NCI-H2196 treated with DMSO at 0.1 percent for 48 hours (cell line): Measurements from ENCODE around the gene ANKRD13D.

Experiments used
- DNase-seq: peaks from one replicate; lab custom pipeline; 2025; ENCODE audit not compliant: unreplicated experiment; lab: John Stamatoyannopoulos, UW

Gene ANKRD13D

GRCh38 chr11:67261946-67262681 lies 27.0 kb upstream of the ANKRD13D start:
- no peak for DNase-seq

GRCh38 chr11:67262731-67263675 lies 26.1 kb upstream of the ANKRD13D start:
- DNase-seq, result peak; percentile 53

GRCh38 chr11:67264260-67264659 lies 24.8 kb upstream of the ANKRD13D start:
- no peak for DNase-seq

GRCh38 chr11:67264877-67265632 lies 24.0 kb upstream of the ANKRD13D start:
- DNase-seq, result no peak

DNA sequence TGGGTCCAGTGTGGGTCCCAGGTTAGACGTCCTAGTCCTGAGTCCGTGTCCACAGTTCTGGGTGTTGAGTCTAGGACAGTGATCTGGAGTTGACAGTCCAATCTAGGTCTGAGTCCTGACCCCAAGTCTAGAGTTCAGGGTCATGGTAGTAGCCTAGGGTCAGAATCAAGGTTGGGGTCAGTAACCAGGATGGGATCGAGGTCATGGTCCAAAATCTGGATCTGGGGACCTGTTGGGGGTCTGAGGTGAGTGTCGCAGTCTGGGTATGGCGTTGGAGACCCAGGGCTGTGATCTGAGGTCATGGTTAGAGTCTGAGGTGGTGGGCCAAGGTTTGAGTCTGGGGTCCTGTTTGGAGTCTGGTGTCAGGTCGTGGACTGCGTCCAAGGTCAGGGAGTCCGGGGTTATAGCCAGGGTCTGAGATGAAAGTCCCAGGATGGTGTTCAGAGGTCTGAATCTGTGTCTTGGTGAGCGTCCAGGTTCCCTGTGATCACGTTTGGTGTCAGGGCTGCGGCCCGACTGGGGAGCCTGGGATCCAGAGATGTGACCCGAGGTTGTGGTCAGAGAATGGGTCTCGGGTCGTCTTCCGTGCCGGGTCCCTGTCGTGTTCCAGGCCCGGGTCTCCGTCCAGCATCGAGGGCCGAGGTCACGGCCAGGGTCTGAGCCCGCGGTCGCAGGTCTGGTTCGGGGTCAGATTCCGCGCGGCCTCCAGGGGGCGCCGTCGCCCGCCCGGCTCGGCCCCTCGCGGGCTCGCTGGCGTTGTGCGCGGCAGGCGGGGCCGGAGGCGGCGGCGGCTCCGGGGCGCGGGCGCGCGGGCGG lies 23.3 kb upstream of the ANKRD13D start:
- DNase-seq, result peak; percentile 40

- peak; percentile 40 for DNase-seq
Observed at GRCh38 chr11:67266449-67267187, 22.5 kb upstream of the ANKRD13D start, which contains the start of gene GRK2. Gene GRK2, plus strand, starts transcription at chr11:67266473. Its CDS starts 227 bp downstream, at chr11:67266700.

DNA sequence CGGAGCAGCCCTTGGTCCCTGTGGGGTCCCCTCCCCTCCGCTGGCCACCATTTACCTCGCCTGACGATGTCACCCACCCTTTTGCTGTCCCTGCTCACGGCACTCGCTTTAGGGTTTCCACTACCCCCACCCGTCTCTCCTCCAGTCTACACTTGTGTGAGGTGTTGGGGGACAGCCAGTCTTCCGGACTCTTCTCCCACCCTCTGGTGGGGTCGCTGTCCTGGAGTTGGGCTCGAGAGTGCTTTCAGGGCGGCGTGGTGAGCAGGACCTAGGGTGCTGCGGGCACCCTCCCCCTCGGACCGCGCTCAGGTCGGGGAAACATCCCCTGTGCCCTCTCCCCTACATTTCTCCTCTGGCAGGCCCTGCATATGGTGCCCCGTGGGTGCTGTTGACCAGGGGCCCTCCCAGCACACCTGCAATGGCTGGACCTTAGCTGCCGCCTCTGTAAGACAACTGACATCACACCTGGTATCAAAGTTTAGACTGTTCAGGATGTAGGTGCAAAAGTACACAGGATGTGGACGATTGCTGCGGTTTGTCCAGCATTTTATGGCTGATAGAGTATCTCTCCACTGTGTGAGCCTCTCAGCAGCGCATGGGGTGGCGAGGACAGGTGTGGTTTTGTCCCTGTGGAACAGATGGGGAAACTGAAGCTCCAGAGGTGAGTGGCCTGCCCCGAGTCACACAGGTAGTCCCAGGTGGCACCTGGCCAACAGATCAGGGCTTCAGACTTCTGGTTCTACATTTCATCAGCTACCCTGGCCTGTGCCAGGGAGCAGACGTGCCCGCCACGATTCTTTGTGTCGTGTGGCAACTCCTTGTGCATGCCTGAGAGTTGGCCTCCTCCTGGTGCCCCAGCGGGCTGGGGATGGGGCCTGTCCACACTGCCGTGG lies 21.7 kb upstream of the ANKRD13D start:
- DNase-seq, result peak; percentile 45

DNA sequence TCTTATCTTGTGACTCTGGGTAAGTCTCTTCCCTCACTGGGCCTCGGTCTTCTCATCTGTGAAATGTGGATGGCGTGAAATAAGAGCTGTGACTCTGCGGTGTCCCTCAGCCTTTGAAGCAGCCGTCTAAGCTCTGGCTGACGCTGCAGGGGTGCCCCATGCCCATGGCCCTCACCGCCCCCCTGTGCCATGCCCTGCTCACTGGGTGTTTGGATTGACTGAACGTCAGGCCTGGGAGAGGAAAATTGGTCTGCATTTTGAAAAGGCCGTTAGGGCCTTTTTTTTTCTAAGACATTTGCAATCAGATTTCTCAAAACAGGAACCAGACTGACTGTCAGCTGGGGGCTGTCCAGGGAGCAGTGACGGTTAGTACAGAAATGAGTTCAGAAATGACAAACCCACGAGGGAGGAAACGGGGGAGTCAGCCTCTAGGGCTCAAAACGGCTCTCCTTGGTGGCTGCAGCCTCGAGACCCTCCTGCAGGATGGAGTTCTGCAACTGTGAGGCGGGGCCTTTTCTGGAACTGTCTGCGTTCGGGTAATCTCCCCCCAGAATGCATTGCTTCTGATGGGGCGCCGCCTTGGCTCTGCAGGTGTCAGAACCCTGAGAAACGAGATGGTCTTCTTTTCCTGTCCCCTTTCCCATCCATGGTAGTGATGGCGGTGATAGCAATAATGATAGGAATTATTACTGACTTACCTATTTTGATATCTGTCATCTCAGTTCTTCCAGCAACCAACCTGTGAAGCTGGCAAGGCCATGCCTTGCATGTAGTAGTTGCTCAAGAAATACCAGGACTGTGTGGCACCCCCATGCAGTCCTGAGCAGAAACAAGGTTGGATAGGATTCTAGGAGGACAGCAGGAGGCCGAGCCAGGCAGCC lies 20.8 kb upstream of the ANKRD13D start:
- no peak for DNase-seq

GRCh38 chr11:67268962-67269268 lies 20.2 kb upstream of the ANKRD13D start:
- no peak for DNase-seq

GRCh38 chr11:67269401-67270255 lies 19.5 kb upstream of the ANKRD13D start:
- DNase-seq, result no peak

GRCh38 chr11:67270256-67271204 lies 18.6 kb upstream of the ANKRD13D start:
- DNase-seq, result no peak

- DNase-seq, result no peak
Observed at GRCh38 chr11:67271205-67271540, 17.9 kb upstream of the ANKRD13D start.

GRCh38 chr11:67271541-67272284 lies 17.4 kb upstream of the ANKRD13D start:
- no peak for DNase-seq

- no peak for DNase-seq
Observed at GRCh38 chr11:67272327-67273259, 16.5 kb upstream of the ANKRD13D start.
